Thymus (tissue), 11 donors: ENCODE measurements around the gene PPP1CB. TPM values are rescaled to one million over a fixed set of nuclear protein-coding genes. Genes with fewer than 3 reads are reported as not detected.

Experiments
- DNase-seq, 9 donors: peaks; one replicate each; pipeline ENCODE4 v3.0.0-alpha.2; 2013; ENCODE audit warnings: low spot score in 9 of 9, low read depth in 6 of 9, missing footprints in 1 of 9
- H3K27ac ChIP-seq, 2 donors: one replicate each; pipeline ENCODE4 v1.5.1; 2013; ENCODE audit warnings: control low read depth in 1 of 2, low read depth in 1 of 2, low read length in 1 of 2, mild to moderate bottlenecking in 1 of 2, moderate library complexity in 1 of 2
- H3K27me3 ChIP-seq, 2 donors: one replicate each; pipeline ENCODE4 v1.5.1; 2013; ENCODE audit warnings: low read length in 1 of 2; ENCODE audit not compliant: control insufficient read depth in 2 of 2, insufficient read depth in 1 of 2
- H3K36me3 ChIP-seq, 2 donors: one replicate each; pipeline ENCODE4 v1.5.1; 2013; ENCODE audit warnings: low read length in 1 of 2, mild to moderate bottlenecking in 1 of 2, moderate library complexity in 1 of 2; ENCODE audit not compliant: control insufficient read depth in 2 of 2, insufficient read depth in 2 of 2
- H3K4me1 ChIP-seq, 2 donors: one replicate each; pipeline ENCODE4 v1.5.1; 2013; ENCODE audit warnings: low read length in 2 of 2; ENCODE audit not compliant: control insufficient read depth in 2 of 2, insufficient read depth in 2 of 2
- H3K4me3 ChIP-seq, 2 donors: one replicate each; pipeline ENCODE4 v1.5.1; 2013; ENCODE audit warnings: low read length in 2 of 2, control low read depth in 1 of 2, mild to moderate bottlenecking in 1 of 2
- H3K9me3 ChIP-seq, 2 donors: one replicate each; pipeline ENCODE4 v1.5.1; 2013; ENCODE audit warnings: low read length in 1 of 2, mild to moderate bottlenecking in 1 of 2; ENCODE audit not compliant: control insufficient read depth in 2 of 2, insufficient read depth in 1 of 2
- WGBS: extraction: QIAGEN DNeasy Blood & Tissue Kit; methylation state at CpG from one replicate; pipeline ENCODE4 v1.1.7; 2013; 5-methylcytosine and 5-hydroxymethylcytosine counted together
- polyA plus RNA-seq: library from polyadenylated mRNA; stranded (reverse); fragments of 200-250 nt; gene quantifications from one replicate; pipeline ENCODE4 v1.2.3, GENCODE V29; 2013
- total RNA-seq: library from RNA; stranded (reverse); fragments of 120-200 nt; gene quantifications from one replicate; pipeline ENCODE4 v1.2.4, GENCODE V29; 2013
- donor health status: healthy.

PPP1CB gene
- total and polyA plus RNA-seq, 2 donors, result 119 to 153 TPM

GRCh38 chr2:28713577-28714298, 37.9 kb upstream of the PPP1CB start:
- H3K27me3 ChIP-seq, result no peaks in the 10 kb centered on the region
- no peak overlapping the region for H3K4me3 ChIP-seq
- peaks cover 0 to 4% of the 10 kb centered on the region in 2 donors for H3K9me3 ChIP-seq
- no peak overlapping the region for H3K27ac ChIP-seq
- DNase-seq, result no peak
- H3K4me1 ChIP-seq, result no peaks in the 10 kb centered on the region
- H3K36me3 ChIP-seq, result no peaks in the 10 kb centered on the region
- 96% methylated on average over 8 of the region's 8 CpGs for WGBS

GRCh38 chr2:28716265-28716865, 35.3 kb upstream of the PPP1CB start:
- peak overlapping the region; percentile 25 to 72 for H3K27ac ChIP-seq
- H3K36me3 ChIP-seq, result no peaks in the 10 kb centered on the region
- WGBS, result 47% methylated on average over 4 of the region's 4 CpGs
- peak in 5 of 9 donors; percentile 4 to 37 (median 9) for DNase-seq
- peaks cover 0 to 4% of the 10 kb centered on the region in 2 donors for H3K9me3 ChIP-seq
- no peaks in the 10 kb centered on the region for H3K27me3 ChIP-seq
- H3K4me1 ChIP-seq, result no peaks in the 10 kb centered on the region
- H3K4me3 ChIP-seq, result no peak overlapping the region

- Histone ChIP-seq H3K9me3 (peaks cover 0 to 4% of the 10 kb centered on the region in 2 donors), H3K27ac (peak overlapping the region; percentile 64 to 72), H3K4me1 (no peaks in the 10 kb centered on the region), H3K4me3 (no peak overlapping the region), H3K36me3 (no peaks in the 10 kb centered on the region), H3K27me3 (no peaks in the 10 kb centered on the region)
- peak in 1 of 9 donors; percentile 13 for DNase-seq
- WGBS, result 92% methylated on average over 5 of the region's 5 CpGs
These were observed 34.3 kb upstream of the PPP1CB start for GRCh38 chr2:28717339-28717758.

- Histone ChIP-seq H3K4me3 (no peak overlapping the region), H3K9me3 (no peaks in the 10 kb centered on the region), H3K27ac (no peak overlapping the region), H3K4me1 (no peaks in the 10 kb centered on the region), H3K27me3 (no peaks in the 10 kb centered on the region), H3K36me3 (no peaks in the 10 kb centered on the region)
- DNase-seq, result no peak
- WGBS, result 96% methylated on average over 3 of the region's 3 CpGs
These were observed 31.3 kb upstream of the PPP1CB start for GRCh38 chr2:28720345-28720744.

GRCh38 chr2:28721601-28722191, 29.9 kb upstream of the PPP1CB start:
- no peak overlapping the region for H3K27ac ChIP-seq
- H3K4me1 ChIP-seq, result no peaks in the 10 kb centered on the region
- no peaks in the 10 kb centered on the region for H3K9me3 ChIP-seq
- no peak overlapping the region for H3K4me3 ChIP-seq
- no peak for DNase-seq
- 97% methylated on average over 7 of the region's 7 CpGs for WGBS
- H3K27me3 ChIP-seq, result no peaks in the 10 kb centered on the region
- no peaks in the 10 kb centered on the region for H3K36me3 ChIP-seq

GRCh38 chr2:28725021-28725711, 26.5 kb upstream of the PPP1CB start:
- Histone ChIP-seq H3K36me3 (no peaks in the 10 kb centered on the region), H3K9me3 (no peaks in the 10 kb centered on the region), H3K4me1 (no peaks in the 10 kb centered on the region), H3K27ac (no peak overlapping the region), H3K4me3 (no peak overlapping the region), H3K27me3 (no peaks in the 10 kb centered on the region)
- no peak for DNase-seq
- WGBS, result 97% methylated on average over 8 of the region's 8 CpGs

GRCh38 chr2:28726177-28726576, 25.5 kb upstream of the PPP1CB start:
- Histone ChIP-seq H3K36me3 (no peaks in the 10 kb centered on the region), H3K4me3 (no peak overlapping the region), H3K27me3 (no peaks in the 10 kb centered on the region), H3K4me1 (no peaks in the 10 kb centered on the region), H3K9me3 (no peaks in the 10 kb centered on the region), H3K27ac (no peak overlapping the region)
- DNase-seq, result no peak
- 96% methylated on average over 4 of the region's 4 CpGs for WGBS

- H3K4me1 ChIP-seq, result no peaks in the 10 kb centered on the region
- H3K9me3 ChIP-seq, result no peaks in the 10 kb centered on the region
- no peak for DNase-seq
- H3K27me3 ChIP-seq, result no peaks in the 10 kb centered on the region
- no peaks in the 10 kb centered on the region for H3K36me3 ChIP-seq
- no peak overlapping the region for H3K27ac ChIP-seq
- H3K4me3 ChIP-seq, result no peak overlapping the region
These were observed 21.9 kb upstream of the PPP1CB start for GRCh38 chr2:28729698-28730097.

GRCh38 chr2:28730641-28731146, 20.9 kb upstream of the PPP1CB start:
- no peaks in the 10 kb centered on the region for H3K9me3 ChIP-seq
- H3K4me1 ChIP-seq, result no peaks in the 10 kb centered on the region
- H3K36me3 ChIP-seq, result no peaks in the 10 kb centered on the region
- H3K4me3 ChIP-seq, result no peak overlapping the region
- no peaks in the 10 kb centered on the region for H3K27me3 ChIP-seq
- WGBS, result 83% methylated on average over 5 of the region's 5 CpGs
- no peak for DNase-seq
- H3K27ac ChIP-seq, result no peak overlapping the region
